ENCODE data around the gene HBA1. TPM values are rescaled to one million over a fixed set of nuclear protein-coding genes. Genes with fewer than 3 reads are reported as not detected.
A peak's percentile ranks its signal among the peaks of the same experiment; 100 is the strongest.
"Not testable (repeated sequence)": the region's sequence is repeated elsewhere in the genome, so short reads cannot be mapped to it uniquely, and the experiment has no call there.

The HBA1 gene
- total RNA-seq, 2 experiments from 2014 or later = not detected

- H3K36me3 Mint-ChIP-seq = peaks cover 13% of the 10 kb centered on the region
Measured at GRCh38 chr16:200388-200787, 23.9 kb downstream of the HBA1 start.

DNA sequence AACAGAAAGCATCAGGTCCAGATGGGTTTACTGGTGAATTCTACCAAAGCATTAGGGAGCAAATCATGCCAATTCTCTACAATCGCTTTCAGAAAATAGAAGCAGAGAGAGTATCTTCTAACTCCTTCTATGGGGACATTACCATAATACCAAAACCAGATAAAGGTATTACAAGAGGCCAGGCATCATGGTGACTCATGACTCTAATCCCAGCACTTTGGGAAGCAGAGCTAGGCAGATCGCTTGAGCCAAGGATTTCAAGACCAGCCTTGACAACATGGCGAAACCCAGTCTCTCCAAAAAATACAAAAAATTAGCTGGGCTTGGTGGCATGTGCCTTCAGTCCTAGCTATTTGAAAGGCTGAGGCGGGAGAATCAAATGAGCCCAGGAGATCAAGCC, 26.8 kb downstream of the HBA1 start:
- H3K27me3 Mint-ChIP-seq = no peaks in the 10 kb centered on the region
- no peak overlapping the region for H3K27ac Mint-ChIP-seq
- no peak overlapping the region for H3K4me3 Mint-ChIP-seq
- H3K4me1 Mint-ChIP-seq = peaks cover 8% of the 10 kb centered on the region
- H3K9me3 Mint-ChIP-seq = no peaks in the 10 kb centered on the region
- DNase-seq = no peak
- H3K36me3 Mint-ChIP-seq = peaks cover 18% of the 10 kb centered on the region

More at GRCh38 chr16:200388-200787, 23.9 kb downstream of the HBA1 start:
- DNase-seq = no peak
- Mint-ChIP-seq H3K9me3 (no peaks in the 10 kb centered on the region), H3K4me3 (no peak overlapping the region), H3K27me3 (no peaks in the 10 kb centered on the region), H3K4me1 (no peaks in the 10 kb centered on the region), H3K27ac (no peak overlapping the region)

DNA sequence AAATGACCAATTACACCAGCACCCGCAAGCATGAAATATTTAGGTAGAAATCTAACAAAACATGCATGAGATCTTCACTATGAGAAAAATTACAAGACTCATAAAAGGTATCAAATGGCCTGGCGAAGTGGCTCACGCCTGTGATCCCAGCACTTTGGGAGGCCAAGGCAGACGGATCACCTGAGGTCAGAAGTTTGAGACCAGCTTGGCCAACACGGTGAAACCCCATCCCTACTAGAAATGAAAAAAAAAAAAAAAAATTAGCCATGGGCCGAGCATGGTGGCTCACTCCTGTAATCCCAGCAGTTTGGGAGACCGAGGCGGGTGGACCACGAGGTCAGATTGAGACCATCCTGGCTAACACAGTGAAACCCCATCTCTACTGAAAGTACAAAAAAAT, 27.6 kb downstream of the HBA1 start:
- not testable (repeated sequence) for H3K27ac Mint-ChIP-seq, H3K4me1 Mint-ChIP-seq, DNase-seq, H3K9me3 Mint-ChIP-seq, H3K4me3 Mint-ChIP-seq, H3K27me3 Mint-ChIP-seq
- H3K36me3 Mint-ChIP-seq = peaks cover 22% of the 10 kb centered on the region

DNA sequence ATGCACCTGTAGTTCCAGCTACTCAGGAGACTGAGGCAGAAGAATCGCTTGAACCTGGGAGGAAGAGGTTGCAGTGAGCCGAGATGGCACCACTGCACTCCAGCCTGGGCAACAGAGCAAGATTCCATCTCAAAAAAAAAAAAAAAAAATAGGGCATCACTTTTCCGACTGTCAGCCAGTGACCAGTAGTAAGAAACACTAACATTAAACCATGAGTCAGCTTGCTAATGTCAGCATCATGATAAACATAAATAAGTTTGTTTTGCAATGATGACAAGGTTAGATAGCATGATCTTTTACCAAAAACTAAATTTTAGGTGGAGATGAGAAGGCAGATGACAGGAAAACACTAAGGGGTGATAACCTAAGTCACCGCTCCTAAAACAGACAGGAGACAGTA, 32.9 kb downstream of the HBA1 start:
- not testable (repeated sequence) for H3K27ac Mint-ChIP-seq, H3K9me3 Mint-ChIP-seq
- peaks cover 14% of the 10 kb centered on the region for H3K36me3 Mint-ChIP-seq

GRCh38 chr16:211631-212180, 35.2 kb downstream of the HBA1 start:
- not testable (repeated sequence) for H3K27me3 Mint-ChIP-seq, DNase-seq, H3K4me1 Mint-ChIP-seq, H3K9me3 Mint-ChIP-seq, H3K4me3 Mint-ChIP-seq
- Mint-ChIP-seq H3K27ac (peak overlapping the region; percentile 28), H3K36me3 (peaks cover 12% of the 10 kb centered on the region)

More for the DNA sequence above, 32.9 kb downstream of the HBA1 start:
- not testable (repeated sequence) for H3K4me3 Mint-ChIP-seq, DNase-seq, H3K27me3 Mint-ChIP-seq
- peaks cover 11% of the 10 kb centered on the region for H3K4me1 Mint-ChIP-seq

DNA sequence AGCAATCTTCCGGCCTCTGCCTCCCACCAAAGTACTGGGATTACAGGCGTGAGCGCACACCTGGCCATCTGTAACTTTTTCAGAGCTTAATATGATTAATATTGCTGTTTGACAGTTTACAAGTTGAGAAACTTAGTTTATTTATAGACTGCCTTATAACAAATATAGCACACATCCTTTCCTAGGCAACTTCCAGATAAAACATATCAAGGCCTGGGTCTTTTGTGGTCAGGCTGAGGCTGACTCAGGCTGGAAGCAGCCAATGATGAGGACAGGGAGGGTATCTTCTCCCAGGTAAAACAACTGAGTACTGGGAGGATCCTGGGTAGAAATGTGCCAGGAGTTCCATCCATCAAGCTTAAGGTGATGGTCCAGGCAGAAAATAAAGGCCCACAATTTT, 36.5 kb downstream of the HBA1 start:
- peaks cover 14% of the 10 kb centered on the region for H3K36me3 Mint-ChIP-seq
- H3K4me3 Mint-ChIP-seq = no peak overlapping the region
- no peak for DNase-seq
- H3K9me3 Mint-ChIP-seq = no peaks in the 10 kb centered on the region
- peaks cover 6% of the 10 kb centered on the region for H3K4me1 Mint-ChIP-seq
- H3K27ac Mint-ChIP-seq = no peak overlapping the region
- H3K27me3 Mint-ChIP-seq = no peaks in the 10 kb centered on the region

GRCh38 chr16:220021-220420, 43.5 kb downstream of the HBA1 start:
- DNase-seq = no peak
- H3K4me3 Mint-ChIP-seq = no peak overlapping the region
- no peaks in the 10 kb centered on the region for H3K9me3 Mint-ChIP-seq
- H3K36me3 Mint-ChIP-seq = peaks cover 22% of the 10 kb centered on the region
- no peaks in the 10 kb centered on the region for H3K27me3 Mint-ChIP-seq
- peaks cover 8% of the 10 kb centered on the region for H3K4me1 Mint-ChIP-seq
- no peak overlapping the region for H3K27ac Mint-ChIP-seq

Other genes with a start within 250 kb of the HBA1 start
- gene POLR3K, start 123.1 kb upstream of the HBA1 start, total RNA-seq = 10 to 100 TPM; 55.3 to 56.0 TPM
- 100 to 1,000 TPM in 1 of 2 experiments, 10 to 100 TPM in 1; 98.4 to 103 TPM for gene SNRNP25, start 122.9 kb upstream of the HBA1 start, total RNA-seq
- under 1 TPM in 1 of 2 experiments, not detected in 1; 0.41 TPM for gene RHBDF1, start 104.0 kb upstream of the HBA1 start, total RNA-seq
- 10 to 100 TPM; 51.6 to 56.7 TPM for gene MPG, start 98.5 kb upstream of the HBA1 start, total RNA-seq
- 10 to 100 TPM; 45.4 to 45.8 TPM for gene NPRL3, start 38.0 kb upstream of the HBA1 start, total RNA-seq
- gene HBZ, start 24.0 kb upstream of the HBA1 start, total RNA-seq = not detected
- gene HBM, start 10.7 kb upstream of the HBA1 start, total RNA-seq = not detected
- not detected for gene HBA2, start 3.8 kb upstream of the HBA1 start, total RNA-seq
- 1 to 10 TPM; 1.2 to 2.0 TPM for gene HBQ1, start 3.8 kb downstream of the HBA1 start, total RNA-seq
- gene LUC7L, start 52.8 kb downstream of the HBA1 start, total RNA-seq = 10 to 100 TPM; 61.9 to 65.3 TPM
- 10 to 100 TPM; 20.9 to 24.1 TPM for gene FAM234A, start 58.1 kb downstream of the HBA1 start, total RNA-seq
- gene RGS11, start 99.3 kb downstream of the HBA1 start, total RNA-seq = not detected
- gene ARHGDIG, start 103.9 kb downstream of the HBA1 start, total RNA-seq = not detected
- not detected for gene PDIA2, start 106.5 kb downstream of the HBA1 start, total RNA-seq
- gene AXIN1, start 176.0 kb downstream of the HBA1 start, total RNA-seq = 10 to 100 TPM; 23.9 to 24.6 TPM
- gene MRPL28, start 193.9 kb downstream of the HBA1 start, total RNA-seq = 10 to 100 TPM; 89.3 to 94.8 TPM
- gene PGAP6, start 205.3 kb downstream of the HBA1 start, total RNA-seq = 10 to 100 TPM; 22.8 to 24.1 TPM
- 10 to 100 TPM; 15.6 to 17.3 TPM for gene NME4, start 220.5 kb downstream of the HBA1 start, total RNA-seq
- gene DECR2, start 225.2 kb downstream of the HBA1 start, total RNA-seq = 1 to 10 TPM; 7.0 to 8.2 TPM
- gene RAB11FIP3, start 249.0 kb downstream of the HBA1 start, total RNA-seq = 10 to 100 TPM; 16.9 to 17.4 TPM